GM12878 (cell line): ENCODE measurements around the gene NLRP6. TPM values are rescaled to one million over a fixed set of nuclear protein-coding genes. Genes with fewer than 3 reads are reported as not detected.

Source experiments
- ATAC-seq: fragments of 200-7000 bp; cut with Tn5 transposase; 3 replicates; pipeline ENCODE4 v1.9.1; 2020; ENCODE audit warnings: mild to moderate bottlenecking, moderate library complexity
- BruUV-seq: library from RNA; stranded (reverse); fragments of 400-500 nt; replicated peaks from 2 replicates; lab custom pipeline; 2021; lab: Mats Ljungman, UMichigan
- CTCF ChIA-PET: fragments of 300-600 bp; sonication (Branson Sonifier 250); formaldehyde crosslinking; extraction: SDS; loops from one replicate; lab custom pipeline; 2021; ENCODE audit warnings: inconsistent platforms; lab: Yijun Ruan, JAX
- POLR2A ChIA-PET: fragments of 350-600 bp; formaldehyde crosslinking; extraction: SDS; loops from one replicate; lab custom pipeline; 2021; ENCODE audit warnings: inconsistent platforms; lab: Charles Lee
- RAD21 ChIA-PET: fragments of 300-600 bp; sonication (Branson Sonifier 250); formaldehyde crosslinking; loops from one replicate; lab custom pipeline; 2023; ENCODE audit warnings: antibody characterized with exemption; ENCODE audit not compliant: unreplicated experiment; lab: Charles Lee
- SMC1A ChIA-PET: fragments of 300-600 bp; sonication (Branson Sonifier 250); formaldehyde crosslinking; loops from one replicate; lab custom pipeline; 2023; ENCODE audit not compliant: unreplicated experiment, uncharacterized antibody; lab: Charles Lee
- DNase-seq: peaks from one replicate; pipeline ENCODE4 v3.0.0-alpha.2; 2011; ENCODE audit warnings: low read depth, low spot score
- FAIRE-seq: peaks from 3 replicates; lab custom pipeline; 2011; peaks lifted over from hg19 to GRCh38; lab: Jason Lieb, UNC
- H2AFZ ChIP-seq: 2 replicates; pipeline ENCODE4 v1.6.0; 2011; ENCODE audit warnings: low read depth, low read length, control low read depth; ENCODE audit not compliant: control insufficient read depth
- H3K27ac ChIP-seq: 2 replicates; pipeline ENCODE4 v1.5.1; 2011; ENCODE audit warnings: control low read depth; ENCODE audit not compliant: control insufficient read depth, insufficient read depth
- H3K27me3 ChIP-seq, 2 experiments: replicated peaks in 1 of 2; 2 replicates each; pipeline versions ENCODE4 v1.6.0 to v1.6.1; 2011; ENCODE audit warnings: low read length in 1 of 2; ENCODE audit not compliant: control insufficient read depth in 2 of 2, insufficient read depth in 2 of 2
- H3K36me3 ChIP-seq, 2 experiments: 2 replicates each; pipeline ENCODE4 v1.5.1; 2011; ENCODE audit warnings: low read length in 1 of 2; ENCODE audit not compliant: control insufficient read depth in 2 of 2, insufficient read depth in 2 of 2
- H3K4me1 ChIP-seq: 2 replicates; pipeline ENCODE4 v1.6.1; 2011; ENCODE audit warnings: mild to moderate bottlenecking, low read length, moderate library complexity, mixed read lengths; ENCODE audit not compliant: control insufficient read depth, insufficient read depth
- H3K4me2 ChIP-seq: 2 replicates; pipeline ENCODE4 v1.6.0; 2011; ENCODE audit warnings: control low read depth; ENCODE audit not compliant: control insufficient read depth, insufficient read depth
- H3K4me3 ChIP-seq: fragments of 200-600 bp; sonication (generic); 2 replicates; pipeline ENCODE4 v1.5.1; 2016
- H3K79me2 ChIP-seq: 2 replicates; pipeline ENCODE4 v1.6.0; 2011; ENCODE audit warnings: low read length; ENCODE audit not compliant: control insufficient read depth, insufficient read depth
- H3K9ac ChIP-seq: 2 replicates; pipeline ENCODE4 v1.8.0; 2011; ENCODE audit warnings: low read length, control low read depth, mixed read lengths; ENCODE audit not compliant: control insufficient read depth, insufficient read depth
- H3K9me3 ChIP-seq: replicated peaks from 3 replicates; pipeline ENCODE4 v1.5.1; 2011; ENCODE audit warnings: mild to moderate bottlenecking, low read length; ENCODE audit not compliant: control insufficient read depth, insufficient read depth
- H4K20me1 ChIP-seq: 2 replicates; pipeline ENCODE4 v1.6.0; 2011; ENCODE audit not compliant: control insufficient read depth, insufficient read depth
- DPF2 ChIP-seq: fragments of 450-650 bp; IDR thresholded peaks from 2 replicates; pipeline ENCODE4 v1.6.1; 2017; ENCODE audit warnings: mild to moderate bottlenecking
- EZH2 ChIP-seq: IDR thresholded peaks from 2 replicates; pipeline ENCODE4 v1.6.1; 2012; ENCODE audit warnings: low read depth, mild to moderate bottlenecking, control low read depth, inconsistent platforms, low read length, borderline replicate concordance; ENCODE audit not compliant: control insufficient read depth
- IKZF1 ChIP-seq: fragments of 450-650 bp; conservative IDR thresholded peaks from 2 replicates; pipeline ENCODE4 v1.6.1; 2017; ENCODE audit warnings: antibody characterized with exemption, mild to moderate bottlenecking
- IRF4 ChIP-seq: IDR thresholded peaks from 2 replicates; pipeline ENCODE4 v1.6.1; 2011; ENCODE audit warnings: low read depth, low read length
- MEF2A ChIP-seq: IDR thresholded peaks from 2 replicates; pipeline ENCODE4 v1.6.1; 2011; ENCODE audit warnings: low read depth, mild to moderate bottlenecking, low read length, moderate library complexity; ENCODE audit not compliant: insufficient read depth
- MTA2 ChIP-seq: fragments of 450-650 bp; IDR thresholded peaks from 2 replicates; pipeline ENCODE4 v1.6.1; 2016; ENCODE audit warnings: low read depth, mild to moderate bottlenecking, moderate library complexity
- NFIC ChIP-seq: IDR thresholded peaks from 2 replicates; pipeline ENCODE4 v1.6.1; 2012; ENCODE audit warnings: low read depth, mild to moderate bottlenecking, inconsistent platforms, low read length, moderate library complexity
- NFXL1 ChIP-seq: fragments of 450-650 bp; IDR thresholded peaks from 2 replicates; pipeline ENCODE4 v1.6.1; 2017; ENCODE audit warnings: antibody characterized with exemption, mild to moderate bottlenecking, borderline replicate concordance
- SPI1 ChIP-seq: IDR thresholded peaks from 2 replicates; pipeline ENCODE4 v1.6.1; 2011; ENCODE audit warnings: low read depth, mild to moderate bottlenecking, low read length, moderate library complexity, borderline replicate concordance; ENCODE audit not compliant: insufficient read depth
- TCF3 ChIP-seq: IDR thresholded peaks from 2 replicates; pipeline ENCODE4 v1.6.1; 2012; ENCODE audit warnings: low read depth, mild to moderate bottlenecking, low read length, borderline replicate concordance; ENCODE audit not compliant: insufficient read depth
- WGBS: methylation state at CpG from one replicate; pipeline ENCODE4 v1.1.6; 2016; ENCODE audit warnings: low lambda C conversion rate; ENCODE audit not compliant: insufficient replicate concordance, insufficient coverage; ENCODE audit errors: missing lambda C conversion rate; 5-methylcytosine and 5-hydroxymethylcytosine counted together
- in situ Hi-C: fragments of 300-500 bp; cut with MboI; formaldehyde crosslinking; loops from 9 replicates; pipeline ENCODE4 v1.14.3; 2018; ENCODE audit warnings: mixed read lengths
- intact Hi-C: fragments of 100-400 bp; cut with micrococcal nuclease; formaldehyde crosslinking; loops from one replicate; pipeline ENCODE4 v1.14.2; 2022; ENCODE audit not compliant: unreplicated experiment
- polyA plus RNA-seq, 11 experiments: library from polyadenylated mRNA; depleted of rRNA in 4 of 11; unstranded in 6 of 11; stranded (reverse) in 5 of 11; fragments of >200 nt; fragmentation: Nextera tagmentation in 4 of 11; fragmentation: Illumina TruSeq in 1 of 11; extraction: Ambion mirVana in 4 of 11; extraction: Trizol in 1 of 11; gene quantifications; 1 replicate in 1 of 11; 2 replicates in 10 of 11; pipeline versions ENCODE4 v1.2.1 to v1.2.3, GENCODE V29; 2011 to 2016; ENCODE audit warnings: inconsistent platforms in 2 of 11, missing spikeins in 2 of 11, low read depth in 1 of 11
- total RNA-seq, 4 experiments: library from RNA; depleted of rRNA in 3 of 4; stranded (reverse); fragments of >200 nt in 3 of 4; fragmentation: Illumina TruSeq in 1 of 4; extraction: Trizol in 1 of 4; gene quantifications; 2 replicates each; pipeline versions ENCODE4 v1.2.1 to v1.2.3, GENCODE V29; 2013 to 2021
- TF ChIP-seq, protein P1 (sequence below): fragments of 450-650 bp; IDR thresholded peaks from 2 replicates; pipeline ENCODE4 v1.6.1; 2016; ENCODE audit warnings: mild to moderate bottlenecking
- TF ChIP-seq, protein P2 (sequence below): fragments of 450-650 bp; IDR thresholded peaks from 2 replicates; pipeline ENCODE4 v1.6.1; 2017; ENCODE audit warnings: borderline replicate concordance

Gene NLRP6
- total and polyA plus RNA-seq, 10 of the 15 experiments (the other 5 are each of a cell fraction or from before 2014, with no cell fraction given), result 0.03 to 0.11 TPM; not detected in 8

DNA sequence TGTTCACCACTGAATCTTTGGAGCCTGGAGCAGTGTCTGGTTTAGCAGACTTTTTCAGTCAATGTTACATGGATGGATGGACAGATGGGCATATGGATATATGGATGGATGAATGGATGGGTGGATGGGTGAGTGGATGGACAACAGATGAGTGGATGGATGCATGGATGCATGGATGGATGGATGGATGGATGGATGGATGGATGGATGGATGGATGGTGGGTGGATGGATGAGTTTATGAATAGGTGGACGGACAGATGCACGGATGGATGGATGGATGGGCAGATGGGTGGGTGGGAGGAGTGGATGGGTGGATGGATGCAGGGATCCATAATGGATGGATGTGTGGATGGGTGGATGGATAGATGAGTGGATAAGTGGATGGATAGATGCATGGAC, 22.4 kb upstream of the NLRP6 start:
- RAD21 ChIA-PET, result no interaction called here
- SMC1A ChIA-PET, result no interaction called here
- no peak for DNase-seq
- Histone ChIP-seq H4K20me1 (no peaks in the 10 kb centered on the region), H3K4me3 (no peak overlapping the region), H3K79me2 (no peaks in the 10 kb centered on the region), H3K9ac (no peak overlapping the region), H3K4me1 (peaks cover 13% of the 10 kb centered on the region), H3K9me3 (no peaks in the 10 kb centered on the region; the same call in 2 of the 3 replicates), H3K27me3 (no peaks in the 10 kb centered on the region), H2AFZ (no peak overlapping the region), H3K27ac (no peak overlapping the region), H3K4me2 (no peak overlapping the region), H3K36me3 (peaks cover 7 to 15% of the 10 kb centered on the region in 2 experiments; a peak in 3 of 4 replicates)
- WGBS, result no CpG with 5 or more reads among the region's 2 CpGs
- FAIRE-seq, result no peak
- in situ Hi-C loops (no loop called here), intact Hi-C loops (no loop called here)
- POLR2A ChIA-PET, result interaction anchor here (0.6 kb wide), 1 partner anchor 57 kb away, joined by 3 read pairs; no protein-coding TSS in a partner anchor
- CTCF ChIA-PET, result interaction anchor here (1.1 kb wide), 1 partner anchor 18 kb away, joined by 3 read pairs; no protein-coding TSS in a partner anchor
- TF ChIP-seq NFIC, result no peak
- no TSS peak for BruUV-seq
- ATAC-seq, result no peak

DNA sequence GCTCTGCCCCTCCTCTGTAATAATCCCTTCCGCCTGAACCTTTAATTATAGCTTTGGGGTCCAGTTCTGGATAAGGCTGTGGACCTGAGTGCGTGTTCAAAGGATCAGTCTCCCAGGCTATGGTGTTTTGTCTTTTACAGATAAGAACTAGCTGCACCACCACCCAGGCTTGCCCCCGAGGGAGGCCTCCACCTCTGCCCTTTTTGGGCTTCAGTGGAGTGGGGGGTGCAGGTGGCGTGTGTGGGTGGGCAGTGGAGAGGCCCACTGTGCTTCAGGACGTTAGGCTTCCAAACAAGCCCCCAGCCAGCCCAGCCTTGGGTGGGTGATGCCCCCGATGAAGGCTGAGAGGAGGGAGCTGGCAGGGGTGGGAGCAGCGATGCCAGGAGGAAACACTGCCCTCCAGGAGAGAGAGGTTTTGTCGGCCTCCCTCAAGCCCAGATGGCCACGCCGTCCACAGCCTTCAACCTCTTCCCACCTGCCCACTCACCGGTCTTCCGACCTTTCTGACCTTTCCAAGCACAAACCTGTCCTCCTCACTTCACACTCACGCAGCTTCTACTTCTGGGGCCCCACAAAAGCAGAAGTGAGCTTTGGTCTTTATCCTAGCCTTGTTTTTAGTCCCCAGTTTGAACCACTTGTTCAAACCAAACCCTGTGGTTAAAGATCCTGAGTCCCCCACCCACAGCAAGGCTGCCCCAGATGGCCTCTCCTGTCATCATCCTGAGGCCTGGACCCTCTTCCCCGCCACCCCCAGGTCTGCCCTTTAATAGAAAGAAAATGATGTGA, 21.1 kb upstream of the NLRP6 start:
- ChIA-PET CTCF (interaction anchor here (0.7 to 1.8 kb wide), 6 partner anchors 9 to 53 kb away, joined by 3 to 6 read pairs (median 4); partner anchors contain the start of genes BET1L, PSMD13, RIC8A and SIRT3), POLR2A (interaction anchor here (0.5 to 1.3 kb wide), 5 partner anchors 9 to 518 kb away, joined by 3 read pairs; no protein-coding TSS in a partner anchor), SMC1A (interaction anchor here (1.0 to 1.1 kb wide), 3 partner anchors 10 to 105 kb away, joined by 3 to 4 read pairs (median 3); no protein-coding TSS in a partner anchor), RAD21 (interaction anchor here (0.7 to 1.3 kb wide), 3 partner anchors 8 to 73 kb away, joined by 3 to 4 read pairs (median 3); no protein-coding TSS in a partner anchor)
- no peak for DNase-seq
- Histone ChIP-seq H3K4me3 (no peak overlapping the region), H3K4me2 (peak overlapping the region; percentile 54), H3K79me2 (no peaks in the 10 kb centered on the region), H3K4me1 (peaks cover 13% of the 10 kb centered on the region), H3K9me3 (peaks cover 2% of the 10 kb centered on the region; the same call in 2 of the 3 replicates), H3K9ac (no peak overlapping the region), H3K36me3 (peaks cover 0 to 10% of the 10 kb centered on the region in 2 experiments; a peak in 3 of 4 replicates), H2AFZ (peak overlapping the region; percentile 10; the same call in 1 of the 2 replicates), H3K27ac (0 out of 2 replicates have a peak overlapping the region, but pooled peaks have one; percentile 12), H4K20me1 (no peaks in the 10 kb centered on the region), H3K27me3 (no peaks in the 10 kb centered on the region)
- WGBS, result 29% methylated on average over 13 of the region's 14 CpGs
- FAIRE-seq, result peak; percentile 18
- ATAC-seq, result peak; percentile 78
- intact Hi-C loops (no loop called here), in situ Hi-C loops (no loop called here)
- BruUV-seq, result no TSS peak
- TF ChIP-seq, protein P1, sequence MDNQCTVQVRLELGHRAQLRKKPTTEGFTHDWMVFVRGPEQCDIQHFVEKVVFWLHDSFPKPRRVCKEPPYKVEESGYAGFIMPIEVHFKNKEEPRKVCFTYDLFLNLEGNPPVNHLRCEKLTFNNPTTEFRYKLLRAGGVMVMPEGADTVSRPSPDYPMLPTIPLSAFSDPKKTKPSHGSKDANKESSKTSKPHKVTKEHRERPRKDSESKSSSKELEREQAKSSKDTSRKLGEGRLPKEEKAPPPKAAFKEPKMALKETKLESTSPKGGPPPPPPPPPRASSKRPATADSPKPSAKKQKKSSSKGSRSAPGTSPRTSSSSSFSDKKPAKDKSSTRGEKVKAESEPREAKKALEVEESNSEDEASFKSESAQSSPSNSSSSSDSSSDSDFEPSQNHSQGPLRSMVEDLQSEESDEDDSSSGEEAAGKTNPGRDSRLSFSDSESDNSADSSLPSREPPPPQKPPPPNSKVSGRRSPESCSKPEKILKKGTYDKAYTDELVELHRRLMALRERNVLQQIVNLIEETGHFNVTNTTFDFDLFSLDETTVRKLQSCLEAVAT, result 0 out of 2 replicates have a peak, but pooled peaks have one; percentile 14
- peak; percentile 66 for TF ChIP-seq MTA2
- 0 out of 2 replicates have a peak, but pooled peaks have one; percentile 32 for TF ChIP-seq MEF2A
- TF ChIP-seq IKZF1, result peak; percentile 91
- TF ChIP-seq DPF2, result peak; percentile 80
- TF ChIP-seq SPI1, result peak; percentile 94
- TF ChIP-seq, protein P2, sequence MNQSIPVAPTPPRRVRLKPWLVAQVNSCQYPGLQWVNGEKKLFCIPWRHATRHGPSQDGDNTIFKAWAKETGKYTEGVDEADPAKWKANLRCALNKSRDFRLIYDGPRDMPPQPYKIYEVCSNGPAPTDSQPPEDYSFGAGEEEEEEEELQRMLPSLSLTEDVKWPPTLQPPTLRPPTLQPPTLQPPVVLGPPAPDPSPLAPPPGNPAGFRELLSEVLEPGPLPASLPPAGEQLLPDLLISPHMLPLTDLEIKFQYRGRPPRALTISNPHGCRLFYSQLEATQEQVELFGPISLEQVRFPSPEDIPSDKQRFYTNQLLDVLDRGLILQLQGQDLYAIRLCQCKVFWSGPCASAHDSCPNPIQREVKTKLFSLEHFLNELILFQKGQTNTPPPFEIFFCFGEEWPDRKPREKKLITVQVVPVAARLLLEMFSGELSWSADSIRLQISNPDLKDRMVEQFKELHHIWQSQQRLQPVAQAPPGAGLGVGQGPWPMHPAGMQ, result peak; percentile 35; the same call in 1 of the 2 replicates
- TF ChIP-seq TCF3, result no peak
- TF ChIP-seq NFXL1, result no peak
- TF ChIP-seq IRF4, result peak; percentile 62
- TF ChIP-seq EZH2, result no peak
